Activated T-cell treated with anti-CD3 and anti-CD28 coated beads for 1 hour (primary cell): Measurements from ENCODE around the gene CHMP3.
"Not testable (repeated sequence)": the region's sequence is repeated elsewhere in the genome, so short reads cannot be mapped to it uniquely, and the experiment has no call there.

Source experiments
- DNase-seq: peaks from one replicate; pipeline ENCODE4 v3.0.0-alpha.2; 2020; ENCODE audit warnings: low read depth

CHMP3 gene

GRCh38 chr2:86562922-86563649 is at the start of gene CHMP3:
TSS of gene CHMP3 (minus strand) at chr2:86563443. CDS start at chr2:86563348, 95 bp downstream.
- peak; percentile 95 for DNase-seq

GRCh38 chr2:86610871-86611270 is 47.6 kb upstream of the CHMP3 start:
- DNase-seq, result no peak

- DNase-seq, result no peak
Observed at GRCh38 chr2:86608832-86609410, 45.7 kb upstream of the CHMP3 start.

- no peak for DNase-seq
Observed at GRCh38 chr2:86603905-86604304, 40.7 kb upstream of the CHMP3 start.

GRCh38 chr2:86598966-86599365 is 35.7 kb upstream of the CHMP3 start:
- no peak for DNase-seq

GRCh38 chr2:86596118-86596517 is 32.9 kb upstream of the CHMP3 start:
- DNase-seq, result no peak

GRCh38 chr2:86593266-86593665 is 30.0 kb upstream of the CHMP3 start:
- DNase-seq, result no peak

- no peak for DNase-seq
Observed at GRCh38 chr2:86592547-86593230, 29.4 kb upstream of the CHMP3 start.

- DNase-seq, result not testable (repeated sequence)
Observed at GRCh38 chr2:86589701-86590100, 26.5 kb upstream of the CHMP3 start.

GRCh38 chr2:86584151-86584913 is 21.1 kb upstream of the CHMP3 start:
- no peak for DNase-seq

GRCh38 chr2:86580560-86580959 is 17.3 kb upstream of the CHMP3 start:
- no peak for DNase-seq

GRCh38 chr2:86577817-86578456 is 14.7 kb upstream of the CHMP3 start:
- no peak for DNase-seq

- DNase-seq, result no peak
Observed at GRCh38 chr2:86570059-86570458, 6.8 kb upstream of the CHMP3 start.

- DNase-seq, result no peak
Observed at GRCh38 chr2:86566821-86567190, 3.6 kb upstream of the CHMP3 start.

GRCh38 chr2:86566158-86566820 is 3.0 kb upstream of the CHMP3 start:
- no peak for DNase-seq

- DNase-seq, result no peak
Observed at GRCh38 chr2:86563650-86564061, 413 bp upstream of the CHMP3 start.

GRCh38 chr2:86562485-86562921 is 740 bp downstream of the CHMP3 start:
- no peak for DNase-seq

- no peak for DNase-seq
Observed at GRCh38 chr2:86557836-86558235, 5.4 kb downstream of the CHMP3 start.

- no peak for DNase-seq
Observed at GRCh38 chr2:86556508-86556907, 6.7 kb downstream of the CHMP3 start.

- no peak for DNase-seq
Observed at GRCh38 chr2:86552889-86553288, 10.4 kb downstream of the CHMP3 start.

- DNase-seq, result not testable (repeated sequence)
Observed at GRCh38 chr2:86549963-86550725, 13.1 kb downstream of the CHMP3 start.
